CD14-positive monocyte (primary cell): ENCODE data around the gene FOXA1. TPM values are rescaled to one million over a fixed set of nuclear protein-coding genes. Genes with fewer than 3 reads are reported as not detected.
A peak's percentile ranks its signal among the peaks of the same experiment; 100 is the strongest.

Experiments
- DNase-seq, 3 donors: peaks; one replicate each; pipeline ENCODE4 v3.0.0-alpha.2; 2011 to 2022
- H2AFZ ChIP-seq: 2 replicates; pipeline ENCODE4 v1.6.0; 2012; ENCODE audit warnings: mild to moderate bottlenecking, low read depth, low read length, inconsistent platforms; ENCODE audit not compliant: insufficient read depth, poor library complexity, severe bottlenecking
- H3K27ac ChIP-seq, 2 donors: 1 replicate in 1 of 2; 2 replicates in 1 of 2; pipeline ENCODE4 v1.5.1; 2012 to 2013; ENCODE audit warnings: low read length in 2 of 2, control low read depth in 1 of 2, inconsistent platforms in 1 of 2, low read depth in 1 of 2, mild to moderate bottlenecking in 1 of 2
- H3K27me3 ChIP-seq, 2 donors: one replicate each; pipeline versions ENCODE4 v1.6.0 to v1.6.1; 2011 to 2013; ENCODE audit warnings: low read length in 2 of 2; ENCODE audit not compliant: control insufficient read depth in 2 of 2, insufficient read depth in 2 of 2
- H3K36me3 ChIP-seq, 2 donors: replicated peaks in 1 of 2; 1 replicate in 1 of 2; 2 replicates in 1 of 2; pipeline versions ENCODE4 v1.5.1 to v1.6.1; 2012 to 2013; ENCODE audit warnings: low read length in 2 of 2, control low read depth in 1 of 2, inconsistent platforms in 1 of 2, mild to moderate bottlenecking in 1 of 2; ENCODE audit not compliant: insufficient read depth in 2 of 2, control insufficient read depth in 1 of 2
- H3K4me1 ChIP-seq, 2 donors: 1 replicate in 1 of 2; 2 replicates in 1 of 2; pipeline versions ENCODE4 v1.5.1 to v1.6.1; 2012 to 2013; ENCODE audit warnings: low read length in 2 of 2, control low read depth in 1 of 2, inconsistent platforms in 1 of 2, mild to moderate bottlenecking in 1 of 2, moderate library complexity in 1 of 2; ENCODE audit not compliant: insufficient read depth in 2 of 2, control insufficient read depth in 1 of 2
- H3K4me2 ChIP-seq: replicated peaks from 2 replicates; pipeline ENCODE3; 2012; ENCODE audit warnings: low read length, moderate library complexity, mild to moderate bottlenecking; ENCODE audit not compliant: poor library complexity, severe bottlenecking; ENCODE audit errors: extremely low read depth
- H3K4me3 ChIP-seq, 3 experiments: fragments of 200-600 bp in 1 of 3; sonication (generic) in 1 of 3; replicated peaks in 1 of 3; 1 replicate in 2 of 3; 2 replicates in 1 of 3; pipeline ENCODE4 v1.5.1; 2011 to 2013; ENCODE audit warnings: low read length in 3 of 3, mild to moderate bottlenecking in 3 of 3, control low read depth in 2 of 3, low read depth in 2 of 3, inconsistent platforms in 1 of 3, moderate library complexity in 1 of 3
- H3K79me2 ChIP-seq: 2 replicates; pipeline ENCODE4 v1.6.0; 2012; ENCODE audit warnings: mild to moderate bottlenecking, control low read depth, inconsistent platforms, low read length, moderate library complexity; ENCODE audit not compliant: insufficient read depth
- H3K9ac ChIP-seq: 2 replicates; pipeline ENCODE4 v1.6.0; 2017; ENCODE audit warnings: low read length, mild to moderate bottlenecking; ENCODE audit not compliant: insufficient read depth, poor library complexity, severe bottlenecking
- H3K9me3 ChIP-seq, 2 donors: replicated peaks in 1 of 2; 1 replicate in 1 of 2; 2 replicates in 1 of 2; pipeline versions ENCODE4 v1.5.1 to v1.6.1; 2012 to 2013; ENCODE audit warnings: low read length in 2 of 2, control low read depth in 1 of 2; ENCODE audit not compliant: control insufficient read depth in 1 of 2, insufficient read depth in 1 of 2
- H4K20me1 ChIP-seq: 2 replicates; pipeline ENCODE4 v1.6.0; 2012; ENCODE audit warnings: mild to moderate bottlenecking, low read length, control low read depth, moderate library complexity; ENCODE audit not compliant: insufficient read depth
- H3K27ac Mint-ChIP-seq, 7 donors: one replicate each; pipeline ENCODE4 v1.8.0; 2020; ENCODE audit warnings: mild to moderate bottlenecking in 7 of 7, mixed read lengths in 7 of 7, moderate library complexity in 6 of 7, inconsistent platforms in 2 of 7
- H3K27me3 Mint-ChIP-seq, 3 donors: one replicate each; pipeline ENCODE4 v1.8.0; 2021 to 2022; ENCODE audit warnings: low read depth in 3 of 3, mild to moderate bottlenecking in 3 of 3, mixed read lengths in 3 of 3, moderate library complexity in 3 of 3, inconsistent platforms in 1 of 3
- H3K36me3 Mint-ChIP-seq, 2 donors: one replicate each; pipeline ENCODE4 v1.8.0; 2020; ENCODE audit warnings: mixed read lengths in 2 of 2, inconsistent platforms in 1 of 2, mild to moderate bottlenecking in 1 of 2
- H3K4me1 Mint-ChIP-seq: one replicate; pipeline ENCODE4 v1.8.0; 2020; ENCODE audit warnings: mild to moderate bottlenecking, mixed read lengths
- H3K4me3 Mint-ChIP-seq, 2 donors: one replicate each; pipeline ENCODE4 v1.8.0; 2020; ENCODE audit warnings: mild to moderate bottlenecking in 2 of 2, mixed read lengths in 2 of 2, moderate library complexity in 1 of 2
- H3K9me3 Mint-ChIP-seq, 7 donors: one replicate each; pipeline ENCODE4 v1.8.0; 2020 to 2022; ENCODE audit warnings: mixed read lengths in 7 of 7, mild to moderate bottlenecking in 6 of 7, moderate library complexity in 6 of 7, inconsistent platforms in 2 of 7
- WGBS: methylation state at CpG from one replicate; pipeline ENCODE4 v1.1.5; 2013; ENCODE audit warnings: missing lambda C conversion rate; ENCODE audit not compliant: insufficient coverage; 5-methylcytosine and 5-hydroxymethylcytosine counted together
- intact Hi-C, 2 donors: fragments of 100-400 bp; cut with micrococcal nuclease; formaldehyde crosslinking; loops; one replicate each; pipeline versions ENCODE4 v1.15.0 to v1.15.1; 2023
- polyA plus RNA-seq, 3 donors: library from polyadenylated mRNA; depleted of rRNA in 1 of 3; unstranded in 2 of 3; stranded (reverse) in 1 of 3; fragments of 300-500 nt in 2 of 3; fragments of >200 nt in 1 of 3; fragmentation: Illumina TruSeq in 2 of 3; gene quantifications; 1 replicate in 2 of 3; 2 replicates in 1 of 3; pipeline ENCODE4 v1.2.3, GENCODE V29; 2012 to 2021
- TF ChIP-seq, protein P1 (sequence below): fragments of 200-600 bp; IDR thresholded peaks from one replicate; pipeline ENCODE4 v1.8.0; 2022; ENCODE audit warnings: antibody characterized with exemption, mild to moderate bottlenecking

Gene FOXA1
- polyA plus RNA-seq, 3 donors, result 0.09 TPM; not detected in 2

DNA sequence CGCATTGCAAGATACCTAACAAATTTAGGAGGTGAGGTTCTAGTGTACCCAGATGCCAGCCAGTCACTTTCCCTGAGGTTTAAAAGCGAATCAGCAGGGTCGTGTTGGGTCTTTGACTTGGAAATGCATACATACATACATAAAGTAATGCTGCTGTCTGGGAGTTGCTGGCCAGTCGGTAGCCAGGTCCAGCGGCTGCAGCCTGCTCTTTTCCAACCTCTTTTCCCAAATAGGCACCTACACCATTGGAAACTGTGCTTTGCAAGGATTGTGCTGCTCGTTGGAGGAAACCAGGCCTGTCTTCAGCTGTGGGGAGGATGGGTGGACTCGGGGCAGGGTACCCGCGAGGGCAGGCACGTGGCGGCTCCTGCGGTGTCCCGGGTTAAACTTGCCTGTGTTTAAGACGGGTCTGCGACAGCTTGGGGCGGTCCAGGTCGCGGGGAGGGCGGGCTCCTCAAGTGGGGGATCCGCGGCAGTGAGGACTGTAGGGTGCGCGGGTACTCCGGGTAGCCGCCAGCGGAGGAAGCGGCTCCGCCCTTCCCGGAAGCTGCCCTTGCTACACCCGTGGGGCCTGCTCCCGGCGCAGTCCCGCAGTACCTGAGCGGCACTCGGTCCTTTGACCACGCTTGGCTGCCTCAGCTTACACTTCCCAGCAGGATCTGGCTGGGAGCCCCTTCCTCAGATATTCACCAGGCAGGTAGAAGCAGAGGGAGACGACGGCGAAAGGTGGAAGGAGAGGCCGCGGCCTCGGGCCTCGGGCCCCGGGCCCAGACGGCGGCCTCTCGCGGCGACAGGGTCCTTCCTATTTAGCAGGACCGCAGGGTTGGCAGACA lies 3.1 kb upstream of the FOXA1 start:
- peaks cover 83 to 95% of the 10 kb centered on the region in 2 donors for H3K27me3 ChIP-seq
- peaks cover 12 to 15% of the 10 kb centered on the region in 2 donors for H3K4me1 ChIP-seq
- H3K4me2 ChIP-seq, result peak overlapping the region; percentile 37
- peaks cover 88 to 95% (median 93%) of the 10 kb centered on the region in 3 donors for H3K27me3 Mint-ChIP-seq
- peak overlapping the region in 1 of 3 experiments; percentile 32 for H3K4me3 ChIP-seq
- no peak overlapping the region for H3K27ac ChIP-seq
- TF ChIP-seq, protein P1, sequence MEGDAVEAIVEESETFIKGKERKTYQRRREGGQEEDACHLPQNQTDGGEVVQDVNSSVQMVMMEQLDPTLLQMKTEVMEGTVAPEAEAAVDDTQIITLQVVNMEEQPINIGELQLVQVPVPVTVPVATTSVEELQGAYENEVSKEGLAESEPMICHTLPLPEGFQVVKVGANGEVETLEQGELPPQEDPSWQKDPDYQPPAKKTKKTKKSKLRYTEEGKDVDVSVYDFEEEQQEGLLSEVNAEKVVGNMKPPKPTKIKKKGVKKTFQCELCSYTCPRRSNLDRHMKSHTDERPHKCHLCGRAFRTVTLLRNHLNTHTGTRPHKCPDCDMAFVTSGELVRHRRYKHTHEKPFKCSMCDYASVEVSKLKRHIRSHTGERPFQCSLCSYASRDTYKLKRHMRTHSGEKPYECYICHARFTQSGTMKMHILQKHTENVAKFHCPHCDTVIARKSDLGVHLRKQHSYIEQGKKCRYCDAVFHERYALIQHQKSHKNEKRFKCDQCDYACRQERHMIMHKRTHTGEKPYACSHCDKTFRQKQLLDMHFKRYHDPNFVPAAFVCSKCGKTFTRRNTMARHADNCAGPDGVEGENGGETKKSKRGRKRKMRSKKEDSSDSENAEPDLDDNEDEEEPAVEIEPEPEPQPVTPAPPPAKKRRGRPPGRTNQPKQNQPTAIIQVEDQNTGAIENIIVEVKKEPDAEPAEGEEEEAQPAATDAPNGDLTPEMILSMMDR, result no peak
- H3K27ac Mint-ChIP-seq, result no peak overlapping the region
- H3K79me2 ChIP-seq, result no peaks in the 10 kb centered on the region
- H2AFZ ChIP-seq, result no peak overlapping the region
- no peaks in the 10 kb centered on the region for H4K20me1 ChIP-seq
- H3K36me3 Mint-ChIP-seq, result peaks cover 4 to 12% of the 10 kb centered on the region in 2 donors
- H3K9me3 Mint-ChIP-seq, result peaks cover 6 to 63% (median 48%) of the 10 kb centered on the region in 7 donors
- no peak overlapping the region for H3K9ac ChIP-seq
- WGBS, result 3% methylated on average over 45 of the region's 50 CpGs
- intact Hi-C loops, result no loop called here
- H3K36me3 ChIP-seq, result no peaks in the 10 kb centered on the region
- no peak for DNase-seq
- peak overlapping the region in 1 of 2 donors; percentile 90 for H3K4me3 Mint-ChIP-seq
- H3K9me3 ChIP-seq, result peaks cover 33 to 83% of the 10 kb centered on the region in 2 donors
- peaks cover 23% of the 10 kb centered on the region for H3K4me1 Mint-ChIP-seq

DNA sequence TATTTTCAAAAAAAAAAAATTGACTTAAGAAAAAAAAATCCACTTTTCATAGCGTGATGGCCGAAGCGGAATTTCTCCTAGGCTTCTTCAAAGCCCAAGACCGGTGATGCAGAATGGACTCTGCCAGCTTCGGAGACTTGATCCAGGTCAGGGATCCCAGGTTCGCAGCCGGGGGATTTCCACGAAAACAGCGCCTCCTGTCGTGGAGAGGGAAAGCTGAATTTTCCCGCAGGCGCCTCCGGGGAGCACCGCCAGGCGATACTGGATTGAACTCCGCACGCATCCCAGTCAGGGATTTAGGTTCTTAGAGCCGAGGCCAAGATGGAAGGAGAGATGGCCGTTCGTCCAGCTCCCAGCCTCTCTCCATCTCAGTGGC lies 2.5 kb upstream of the FOXA1 start:
- WGBS, result 7% methylated on average over 16 of the region's 20 CpGs
- Histone ChIP-seq H3K4me1 (peaks cover 12 to 15% of the 10 kb centered on the region in 2 donors), H3K36me3 (no peaks in the 10 kb centered on the region), H3K27ac (no peak overlapping the region), H2AFZ (no peak overlapping the region), H3K79me2 (no peaks in the 10 kb centered on the region), H3K9ac (no peak overlapping the region), H3K4me3 (no peak overlapping the region), H4K20me1 (no peaks in the 10 kb centered on the region), H3K4me2 (no peak overlapping the region), H3K9me3 (peaks cover 27 to 83% of the 10 kb centered on the region in 2 donors), H3K27me3 (peaks cover 84 to 95% of the 10 kb centered on the region in 2 donors)
- Mint-ChIP-seq H3K4me3 (peak overlapping the region in 1 of 2 donors; percentile 90), H3K4me1 (peaks cover 23% of the 10 kb centered on the region), H3K27me3 (peaks cover 88 to 95% (median 93%) of the 10 kb centered on the region in 3 donors), H3K36me3 (peaks cover 4 to 14% of the 10 kb centered on the region in 2 donors), H3K9me3 (peaks cover 3 to 63% (median 47%) of the 10 kb centered on the region in 7 donors), H3K27ac (no peak overlapping the region)
- TF ChIP-seq, protein P1, result no peak
- intact Hi-C loops, result no loop called here
- no peak for DNase-seq
